ENCODE results near the gene CRYBG1.
A peak's percentile ranks its signal among the peaks of the same experiment; 100 is the strongest.

CRYBG1 gene

DNA sequence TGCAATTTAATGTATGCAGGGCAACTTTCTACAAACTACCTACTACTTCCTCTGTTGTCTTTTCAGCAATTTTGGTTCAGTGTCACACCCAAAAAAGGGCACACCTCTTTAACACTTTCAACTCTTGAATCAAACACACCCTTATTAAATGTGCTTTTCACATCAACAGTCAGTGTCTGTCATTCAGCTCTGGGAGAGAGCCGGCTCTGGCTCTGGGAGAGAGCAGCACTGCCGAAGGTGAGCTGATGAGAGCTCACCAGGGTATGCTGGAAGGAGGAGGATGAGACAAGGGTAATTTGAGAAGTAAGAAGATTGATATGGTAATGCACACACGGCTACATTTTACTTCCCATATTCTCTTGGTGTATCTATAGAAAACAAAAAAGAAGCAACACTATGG lies 134.5 kb downstream of the CRYBG1 start:
- in situ Hi-C loops (cut with HindIII; ENCODE audit: low sequenced_read_pairs): no loop called here
- TF ChIP-seq, protein P1, sequence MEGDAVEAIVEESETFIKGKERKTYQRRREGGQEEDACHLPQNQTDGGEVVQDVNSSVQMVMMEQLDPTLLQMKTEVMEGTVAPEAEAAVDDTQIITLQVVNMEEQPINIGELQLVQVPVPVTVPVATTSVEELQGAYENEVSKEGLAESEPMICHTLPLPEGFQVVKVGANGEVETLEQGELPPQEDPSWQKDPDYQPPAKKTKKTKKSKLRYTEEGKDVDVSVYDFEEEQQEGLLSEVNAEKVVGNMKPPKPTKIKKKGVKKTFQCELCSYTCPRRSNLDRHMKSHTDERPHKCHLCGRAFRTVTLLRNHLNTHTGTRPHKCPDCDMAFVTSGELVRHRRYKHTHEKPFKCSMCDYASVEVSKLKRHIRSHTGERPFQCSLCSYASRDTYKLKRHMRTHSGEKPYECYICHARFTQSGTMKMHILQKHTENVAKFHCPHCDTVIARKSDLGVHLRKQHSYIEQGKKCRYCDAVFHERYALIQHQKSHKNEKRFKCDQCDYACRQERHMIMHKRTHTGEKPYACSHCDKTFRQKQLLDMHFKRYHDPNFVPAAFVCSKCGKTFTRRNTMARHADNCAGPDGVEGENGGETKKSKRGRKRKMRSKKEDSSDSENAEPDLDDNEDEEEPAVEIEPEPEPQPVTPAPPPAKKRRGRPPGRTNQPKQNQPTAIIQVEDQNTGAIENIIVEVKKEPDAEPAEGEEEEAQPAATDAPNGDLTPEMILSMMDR (IDR thresholded peaks at IDR 0.05; ENCODE audit: low read depth, low read length, missing control alignments): no peak
- DNase-seq (ENCODE audit: low read depth): no peak
- no peak overlapping the region for H3K4me3 ChIP-seq (ENCODE audit: low read depth, low read length)

DNA sequence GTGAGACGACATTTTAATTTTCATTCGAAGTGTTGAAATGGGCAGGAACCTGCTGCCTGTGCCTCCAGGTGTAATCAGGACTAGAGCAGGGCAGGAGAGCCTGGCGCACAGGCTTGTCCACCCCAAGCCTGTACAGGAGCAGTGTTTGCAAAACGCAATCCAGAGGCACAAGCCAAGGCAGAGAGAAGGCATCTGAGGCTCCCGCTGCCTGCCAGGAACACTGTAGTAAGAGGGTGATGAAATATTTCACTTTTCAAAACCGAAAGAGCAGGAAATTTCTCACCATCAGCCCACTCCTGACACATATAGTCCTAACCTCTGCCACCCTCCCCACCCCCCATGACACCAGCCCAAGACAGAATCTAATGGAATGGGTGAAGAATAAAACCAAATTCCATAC lies 136.3 kb downstream of the CRYBG1 start:
- H3K4me3 ChIP-seq (ENCODE audit: low read depth, low read length): no peak overlapping the region
- in situ Hi-C loops (cut with HindIII; ENCODE audit: low sequenced_read_pairs): no loop called here
- no peak for DNase-seq (ENCODE audit: low read depth)
- TF ChIP-seq, protein P1 (IDR thresholded peaks at IDR 0.05; ENCODE audit: low read depth, low read length, missing control alignments): no peak

DNA sequence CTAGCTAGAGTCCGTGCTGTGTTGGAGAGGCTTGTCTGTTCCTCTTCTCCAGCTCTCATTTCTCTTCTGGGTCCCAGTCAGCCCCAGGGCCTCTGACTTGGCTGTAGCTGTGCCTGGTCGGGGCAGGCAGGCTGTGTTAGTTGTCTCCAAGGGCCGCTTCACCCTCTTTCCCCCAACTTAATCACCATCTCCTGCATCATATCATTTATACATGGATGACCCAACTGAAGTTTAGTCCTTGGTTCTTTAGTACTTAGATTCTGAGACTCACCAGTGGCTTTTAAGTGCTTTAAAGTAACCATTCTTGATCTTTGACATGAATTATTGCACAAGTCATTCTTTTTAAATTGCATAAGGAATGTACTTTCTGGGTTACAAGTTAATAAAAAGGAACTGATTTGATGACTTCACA lies 141.4 kb downstream of the CRYBG1 start:
- TF ChIP-seq, protein P1 (IDR thresholded peaks at IDR 0.05; ENCODE audit: low read depth, low read length, missing control alignments): no peak
- in situ Hi-C loops (cut with HindIII; ENCODE audit: low sequenced_read_pairs): no loop called here
- no peak overlapping the region for H3K4me3 ChIP-seq (ENCODE audit: low read depth, low read length)
- DNase-seq (ENCODE audit: low read depth): no peak

DNA sequence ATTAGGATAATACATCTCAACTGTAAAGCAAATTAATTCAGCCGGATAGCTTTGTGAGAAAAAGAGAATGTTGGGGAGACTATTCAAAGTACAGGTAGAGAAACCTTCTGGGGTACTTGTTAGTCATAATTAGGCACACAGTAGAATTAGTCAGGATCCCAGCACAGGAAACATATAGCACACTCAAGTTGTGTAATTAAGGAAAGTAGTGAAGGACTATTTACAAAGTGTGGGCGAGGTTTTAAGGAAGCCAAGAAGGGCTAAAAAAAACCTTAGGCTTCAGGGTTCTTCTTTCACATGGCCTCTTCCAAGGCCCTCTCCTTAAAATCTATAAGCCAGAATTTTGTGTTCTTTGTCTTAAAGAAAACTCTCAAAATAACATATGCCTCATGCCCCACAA lies 142.0 kb downstream of the CRYBG1 start:
- H3K4me3 ChIP-seq (ENCODE audit: low read depth, low read length): no peak overlapping the region
- TF ChIP-seq, protein P1 (IDR thresholded peaks at IDR 0.05; ENCODE audit: low read depth, low read length, missing control alignments): no peak
- no peak for DNase-seq (ENCODE audit: low read depth)
- in situ Hi-C loops (cut with HindIII; ENCODE audit: low sequenced_read_pairs): no loop called here

DNA sequence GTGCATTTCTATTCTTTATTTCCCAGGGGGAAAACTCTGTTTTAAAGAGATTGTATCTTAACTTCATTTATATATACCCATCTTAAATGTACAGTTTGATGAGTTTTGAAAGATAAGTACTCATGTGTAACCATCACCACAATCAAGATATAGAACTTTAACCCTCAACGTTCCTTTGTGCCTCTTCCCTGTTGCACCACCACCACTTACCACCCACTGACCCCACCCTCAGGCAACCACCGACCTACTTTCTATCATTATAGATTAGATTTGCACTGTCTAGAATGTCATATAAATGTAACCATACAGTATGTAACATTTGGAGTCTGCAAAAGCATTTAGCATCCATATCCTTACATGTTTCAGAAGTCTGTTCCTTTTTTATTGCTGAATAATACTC lies 147.8 kb downstream of the CRYBG1 start:
- no peak for DNase-seq (ENCODE audit: low read depth)
- H3K4me3 ChIP-seq (ENCODE audit: low read depth, low read length): no peak overlapping the region
- TF ChIP-seq, protein P1 (IDR thresholded peaks at IDR 0.05; ENCODE audit: low read depth, low read length, missing control alignments): no peak
- in situ Hi-C loops (cut with HindIII; ENCODE audit: low sequenced_read_pairs): no loop called here

DNA sequence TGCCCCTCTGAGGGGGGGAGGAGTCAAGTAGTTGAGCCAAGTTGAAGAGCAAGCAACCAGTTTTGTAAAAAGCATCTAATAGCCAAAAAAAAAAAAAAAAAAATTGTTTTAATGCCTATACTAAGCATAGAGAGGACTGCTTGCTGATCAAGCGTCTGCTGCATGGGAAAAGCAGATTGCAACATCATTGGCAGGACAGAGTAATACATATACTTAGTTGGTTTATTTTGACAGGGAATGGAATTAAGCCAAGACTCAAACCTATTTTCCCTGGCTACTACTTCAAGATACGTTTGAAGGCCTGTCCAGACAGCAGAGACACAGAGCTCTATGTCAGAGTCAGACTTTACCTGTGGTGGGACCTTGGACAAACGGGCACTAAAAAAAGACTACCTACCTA lies 148.3 kb downstream of the CRYBG1 start:
- no peak overlapping the region for H3K4me3 ChIP-seq (ENCODE audit: low read depth, low read length)
- in situ Hi-C loops (cut with HindIII; ENCODE audit: low sequenced_read_pairs): no loop called here
- peak; percentile 42 for DNase-seq (ENCODE audit: low read depth)
- TF ChIP-seq, protein P1 (IDR thresholded peaks at IDR 0.05; ENCODE audit: low read depth, low read length, missing control alignments): no peak

Data from astrocyte of the cerebellum (primary cell).